Stomach (tissue), 9 donors: ENCODE data around the gene TMEM255B. TPM values are rescaled to one million over a fixed set of nuclear protein-coding genes. Genes with fewer than 3 reads are reported as not detected.

Experiments
- DNase-seq, 2 donors: peaks; one replicate each; pipeline versions ENCODE4 v3.0.0 to v3.0.0-alpha.2; 2013 to 2019
- H3K27ac ChIP-seq, 5 donors: fragments of 200-600 bp in 4 of 5; sonication (generic) in 4 of 5; one replicate each; pipeline ENCODE4 v1.5.1; 2013 to 2019; ENCODE audit warnings: mild to moderate bottlenecking in 1 of 5, moderate library complexity in 1 of 5
- H3K27me3 ChIP-seq, 3 donors: fragments of 200-600 bp; sonication (generic); one replicate each; pipeline ENCODE4 v1.5.1; 2017 to 2019; ENCODE audit warnings: mixed run types in 1 of 3
- H3K36me3 ChIP-seq, 4 donors: fragments of 200-600 bp; sonication (generic); 1 replicate in 3 of 4; 2 replicates in 1 of 4; pipeline ENCODE4 v1.5.1; 2016 to 2019
- H3K4me1 ChIP-seq, 4 donors: fragments of 200-600 bp; sonication (generic); one replicate each; pipeline ENCODE4 v1.5.1; 2016 to 2019
- H3K4me3 ChIP-seq, 4 donors: fragments of 200-600 bp; sonication (generic) in 3 of 4; one replicate each; pipeline ENCODE4 v1.5.1; 2016 to 2019; ENCODE audit warnings: mild to moderate bottlenecking in 1 of 4
- H3K9me3 ChIP-seq, 4 donors: fragments of 200-600 bp; sonication (generic); one replicate each; pipeline ENCODE4 v1.5.1; 2016 to 2019
- EP300 ChIP-seq: sonication (generic); formaldehyde crosslinking; IDR thresholded peaks from one replicate; pipeline ENCODE4 v1.6.1; 2017; ENCODE audit warnings: antibody characterized with exemption
- POLR2A ChIP-seq, 4 donors: fragments of 450-650 bp; IDR thresholded peaks; one replicate each; pipeline ENCODE4 v1.6.1; 2016; ENCODE audit warnings: antibody characterized with exemption in 4 of 4, control low read depth in 2 of 4, mild to moderate bottlenecking in 1 of 4, moderate library complexity in 1 of 4
- POLR2AphosphoS5 ChIP-seq, 3 donors: sonication (generic); formaldehyde crosslinking; IDR thresholded peaks; one replicate each; pipeline ENCODE4 v1.6.1; 2016; ENCODE audit warnings: antibody characterized with exemption in 3 of 3
- WGBS, 5 donors: extraction: QIAGEN DNeasy Blood & Tissue Kit in 3 of 5; methylation state at CpG; one replicate each; pipeline versions ENCODE4 v1.1.5 to v1.1.7; 2013 to 2018; 5-methylcytosine and 5-hydroxymethylcytosine counted together
- intact Hi-C: fragments of 100-400 bp; cut with DNase I; formaldehyde crosslinking; loops from one replicate; pipeline ENCODE4 v1.15.1; 2023; ENCODE audit warnings: low total_unique reads
- polyA plus RNA-seq, 3 donors: library from polyadenylated mRNA; stranded (reverse); fragments of 200-250 nt; gene quantifications; one replicate each; pipeline ENCODE4 v1.2.3, GENCODE V29; 2013
- total RNA-seq, 5 donors: library from RNA; depleted of rRNA; stranded (reverse); fragments of >200 nt; gene quantifications; one replicate each; pipeline versions ENCODE4 v1.1.0 to v1.2.3, GENCODE V29; 2014 to 2016
- TF ChIP-seq, protein P1 (sequence below), 7 experiments: fragments of 450-650 bp in 4 of 7; fragments of 200-600 bp in 3 of 7; sonication (generic) in 3 of 7; IDR thresholded peaks; one replicate each; pipeline ENCODE4 v1.5.1; 2016 to 2019; ENCODE audit warnings: antibody characterized with exemption in 7 of 7, control low read depth in 2 of 7, mild to moderate bottlenecking in 1 of 7
- donor health status: healthy with polysubstance abuse.
- donor health status: Bipolar disorder and iron deficiency.
- donor health status: healthy.

TMEM255B gene
- total and polyA plus RNA-seq, 8 donors, result 1.3 to 7.9 (median 4.6) TPM; not detected in 1

DNA sequence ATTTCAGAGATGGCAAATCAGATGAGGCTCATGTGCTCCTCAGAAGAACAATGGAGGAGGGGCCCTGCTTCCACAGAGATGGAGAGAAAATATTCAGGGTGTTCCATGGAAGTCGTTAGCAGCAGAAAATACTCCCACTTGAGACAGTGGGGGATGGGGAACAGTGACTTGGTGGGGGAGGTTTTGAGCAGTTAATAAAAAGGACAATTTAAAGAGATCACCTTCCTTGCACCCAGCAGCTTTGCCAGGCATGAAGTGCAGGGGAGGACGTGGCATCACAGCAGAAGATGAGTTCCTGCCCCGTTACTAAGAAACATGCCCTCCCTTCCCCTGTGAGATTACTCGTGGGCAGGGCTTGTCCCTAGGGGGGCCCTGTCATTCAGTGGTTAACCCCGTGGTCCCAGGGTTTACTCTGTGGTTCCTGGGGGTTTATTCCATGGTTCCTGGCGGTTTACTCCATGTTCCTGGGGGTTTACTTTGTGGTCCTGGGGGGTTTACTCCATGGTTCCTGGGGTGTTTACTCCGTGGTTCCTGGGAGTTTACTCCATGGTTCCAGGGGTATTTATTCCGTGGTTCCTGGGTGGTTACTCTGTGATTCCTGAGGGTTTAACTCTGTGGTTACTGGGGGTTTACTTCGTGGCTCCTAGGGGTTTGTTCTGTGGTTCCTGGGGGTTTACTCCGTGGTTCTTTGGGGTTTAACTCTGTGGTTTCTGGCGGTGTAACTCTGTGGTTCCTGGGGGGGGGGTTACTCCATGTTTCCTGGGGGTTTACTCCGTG is 49.2 kb downstream of the TMEM255B start:
- H3K4me3 ChIP-seq, result no peak overlapping the region
- no peaks in the 10 kb centered on the region for H3K27me3 ChIP-seq
- intact Hi-C loops, result no loop called here
- H3K36me3 ChIP-seq, result peaks cover 0 to 5% (median 0%) of the 10 kb centered on the region in 4 donors
- H3K27ac ChIP-seq, result no peak overlapping the region
- TF ChIP-seq POLR2AphosphoS5 (IDR thresholded peaks at IDR 0.05), result no peak
- TF ChIP-seq POLR2A (IDR thresholded peaks at IDR 0.05), result no peak
- WGBS, 5 donors, result 71 to 84% (median 78%) methylated on average over 12 of the region's 12 CpGs
- no peak for DNase-seq
- peaks cover 0 to 19% (median 10%) of the 10 kb centered on the region in 4 donors for H3K9me3 ChIP-seq
- no peaks in the 10 kb centered on the region for H3K4me1 ChIP-seq

DNA sequence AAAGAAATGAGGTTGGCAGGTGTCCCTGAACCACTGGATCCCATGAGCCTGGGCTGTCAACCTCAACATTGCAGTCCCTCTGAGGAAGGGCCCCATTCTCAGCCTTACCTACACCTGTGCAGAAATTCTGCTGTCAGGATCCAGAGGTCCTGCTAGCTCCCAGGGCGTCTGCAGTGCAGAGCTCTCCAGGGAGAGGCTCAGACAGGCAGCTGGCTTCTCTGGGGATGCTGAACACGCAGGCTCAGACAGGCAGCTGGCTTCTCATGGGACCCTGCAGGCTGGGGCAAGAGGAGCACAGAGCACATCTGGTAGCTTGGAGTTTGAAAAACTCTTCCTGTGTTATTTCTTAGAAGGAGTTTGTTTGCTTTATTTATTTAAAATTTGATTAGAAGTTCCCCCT is 50.9 kb downstream of the TMEM255B start:
- Histone ChIP-seq H3K4me3 (no peak overlapping the region), H3K27me3 (peaks cover 0 to 8% (median 0%) of the 10 kb centered on the region in 3 donors), H3K4me1 (no peaks in the 10 kb centered on the region), H3K36me3 (peaks cover 0 to 5% (median 0%) of the 10 kb centered on the region in 4 donors), H3K27ac (no peak overlapping the region), H3K9me3 (peaks cover 0 to 19% (median 10%) of the 10 kb centered on the region in 4 donors)
- intact Hi-C loops, result loop anchor here (10.0 kb wide), 2 partner anchors 95 to 135 kb away; no protein-coding TSS in a partner anchor
- WGBS, 5 donors, result 61 to 79% (median 62%) methylated on average over 1 to 2 of the region's 2 CpGs
- no peak for TF ChIP-seq POLR2AphosphoS5 (IDR thresholded peaks at IDR 0.05)
- TF ChIP-seq EP300, result no peak
- TF ChIP-seq POLR2A (IDR thresholded peaks at IDR 0.05), result no peak
- TF ChIP-seq, protein P1, sequence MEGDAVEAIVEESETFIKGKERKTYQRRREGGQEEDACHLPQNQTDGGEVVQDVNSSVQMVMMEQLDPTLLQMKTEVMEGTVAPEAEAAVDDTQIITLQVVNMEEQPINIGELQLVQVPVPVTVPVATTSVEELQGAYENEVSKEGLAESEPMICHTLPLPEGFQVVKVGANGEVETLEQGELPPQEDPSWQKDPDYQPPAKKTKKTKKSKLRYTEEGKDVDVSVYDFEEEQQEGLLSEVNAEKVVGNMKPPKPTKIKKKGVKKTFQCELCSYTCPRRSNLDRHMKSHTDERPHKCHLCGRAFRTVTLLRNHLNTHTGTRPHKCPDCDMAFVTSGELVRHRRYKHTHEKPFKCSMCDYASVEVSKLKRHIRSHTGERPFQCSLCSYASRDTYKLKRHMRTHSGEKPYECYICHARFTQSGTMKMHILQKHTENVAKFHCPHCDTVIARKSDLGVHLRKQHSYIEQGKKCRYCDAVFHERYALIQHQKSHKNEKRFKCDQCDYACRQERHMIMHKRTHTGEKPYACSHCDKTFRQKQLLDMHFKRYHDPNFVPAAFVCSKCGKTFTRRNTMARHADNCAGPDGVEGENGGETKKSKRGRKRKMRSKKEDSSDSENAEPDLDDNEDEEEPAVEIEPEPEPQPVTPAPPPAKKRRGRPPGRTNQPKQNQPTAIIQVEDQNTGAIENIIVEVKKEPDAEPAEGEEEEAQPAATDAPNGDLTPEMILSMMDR (IDR thresholded peaks at IDR 0.05), result no peak
- no peak for DNase-seq

DNA sequence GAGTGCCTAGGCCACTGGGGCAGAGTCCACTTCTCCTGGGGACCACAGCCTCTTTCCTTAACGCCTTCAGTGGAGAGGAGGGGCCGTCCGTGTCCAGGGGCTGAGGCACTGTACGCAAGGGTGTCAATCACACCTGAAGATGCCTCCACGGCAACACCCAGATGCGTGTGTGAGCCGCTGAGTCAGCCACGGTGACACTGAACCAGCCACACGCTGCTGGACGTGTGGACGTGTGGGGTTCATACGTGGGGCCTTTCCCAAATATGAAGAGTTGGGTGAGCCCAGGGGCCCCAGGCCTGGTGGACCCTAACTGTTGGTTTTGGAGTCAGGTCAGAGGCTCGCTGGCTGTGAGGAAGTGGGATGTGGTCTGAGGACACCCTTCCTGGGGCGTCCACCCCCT is 51.6 kb downstream of the TMEM255B start:
- 90 to 91% (median 90%) methylated on average over 14 of the region's 14 CpGs; no CpG with 5 or more reads in 1 of the 5 donors for WGBS, 5 donors
- peaks cover 0 to 19% (median 10%) of the 10 kb centered on the region in 4 donors for H3K9me3 ChIP-seq
- H3K27ac ChIP-seq, result no peak overlapping the region
- no peak for DNase-seq
- peaks cover 0 to 8% (median 0%) of the 10 kb centered on the region in 3 donors for H3K27me3 ChIP-seq
- no peak overlapping the region for H3K4me3 ChIP-seq
- intact Hi-C loops, result loop anchor here (10.0 kb wide), 2 partner anchors 94 to 134 kb away; no protein-coding TSS in a partner anchor
- TF ChIP-seq, protein P1 (IDR thresholded peaks at IDR 0.05), result no peak
- H3K36me3 ChIP-seq, result peaks cover 0 to 5% (median 0%) of the 10 kb centered on the region in 4 donors
- H3K4me1 ChIP-seq, result peaks cover 0 to 3% (median under 1%) of the 10 kb centered on the region in 4 donors

DNA sequence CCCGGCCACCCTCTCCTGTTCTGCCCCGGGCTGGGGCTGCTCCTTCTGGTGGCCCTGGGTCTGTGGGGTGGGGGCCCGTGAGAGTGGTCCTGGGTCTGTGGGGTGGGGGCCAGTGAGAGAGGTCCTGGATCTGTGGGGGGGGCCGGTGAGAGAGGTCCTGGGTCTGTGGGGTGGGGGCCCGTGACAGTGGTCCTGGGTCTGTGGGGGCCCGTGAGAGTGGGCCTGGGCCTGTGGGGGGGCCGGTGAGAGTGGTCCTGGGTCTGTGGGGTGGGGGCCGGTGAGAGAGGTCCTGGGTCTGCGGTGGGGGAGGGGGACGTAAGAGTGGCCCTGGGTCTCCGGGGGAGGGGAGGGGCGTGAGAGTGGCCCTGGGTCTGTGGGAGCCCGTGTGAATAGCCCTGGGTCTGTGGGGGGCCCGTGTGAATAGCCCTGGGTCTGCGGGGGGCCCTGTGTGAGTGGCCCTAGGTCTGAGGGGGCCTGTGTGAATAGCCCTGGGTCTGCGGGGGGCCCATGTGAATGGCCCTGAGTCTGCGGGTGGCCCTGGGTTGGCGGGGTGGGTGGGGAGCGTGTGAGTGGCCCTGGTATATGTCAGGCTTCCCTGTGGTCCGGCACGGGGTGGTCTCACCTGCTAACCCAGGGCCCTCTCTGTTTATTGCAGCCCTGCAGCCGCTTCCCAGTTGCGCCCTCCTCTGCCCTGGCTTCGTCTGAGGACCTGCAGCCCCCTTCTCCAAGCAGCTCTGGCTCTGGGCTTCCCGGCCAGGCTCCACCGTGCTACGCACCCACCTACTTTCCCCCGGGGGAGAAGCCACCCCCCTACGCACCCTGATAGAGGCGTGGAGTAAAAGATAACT is 52.3 kb downstream of the TMEM255B start:
- H3K27ac ChIP-seq, result no peak overlapping the region
- peaks cover 0 to 5% (median 0%) of the 10 kb centered on the region in 4 donors for H3K36me3 ChIP-seq
- peaks cover 0 to 19% (median 10%) of the 10 kb centered on the region in 4 donors for H3K9me3 ChIP-seq
- peaks cover 0 to 9% (median 6%) of the 10 kb centered on the region in 4 donors for H3K4me1 ChIP-seq
- TF ChIP-seq POLR2A (IDR thresholded peaks at IDR 0.05) (no peak), POLR2AphosphoS5 (IDR thresholded peaks at IDR 0.05) (no peak), EP300 (no peak)
- TF ChIP-seq, protein P1 (IDR thresholded peaks at IDR 0.05), result no peak
- no peak overlapping the region for H3K4me3 ChIP-seq
- 75 to 81% (median 78%) methylated on average over 22 to 30 of the region's 30 CpGs for WGBS, 5 donors
- peaks cover 0 to 8% (median 0%) of the 10 kb centered on the region in 3 donors for H3K27me3 ChIP-seq
- intact Hi-C loops, result loop anchor here (10.0 kb wide), 2 partner anchors 93 to 133 kb away; no protein-coding TSS in a partner anchor
- DNase-seq, result no peak
